ENCODE measurements around the gene ALDH8A1.

The ALDH8A1 gene

GRCh38 chr6:134949927-134950326 is at the start of gene ALDH8A1:
Gene ALDH8A1 (minus strand): TSS chr6:134950101. CDS start chr6:134950053, 48 bp downstream.
- no peak for DNase-seq

- no peak for DNase-seq
Observed at GRCh38 chr6:134999107-134999506, 49.2 kb upstream of the ALDH8A1 start.

- no peak for DNase-seq
Observed at GRCh38 chr6:134997133-134997995, 47.5 kb upstream of the ALDH8A1 start.

GRCh38 chr6:134995536-134995935 is 45.6 kb upstream of the ALDH8A1 start:
- no peak for DNase-seq

- no peak for DNase-seq
Observed at GRCh38 chr6:134994431-134994830, 44.5 kb upstream of the ALDH8A1 start.

GRCh38 chr6:134992155-134992554 is 42.3 kb upstream of the ALDH8A1 start:
- no peak for DNase-seq

- DNase-seq = no peak
Observed at GRCh38 chr6:134990262-134990661, 40.4 kb upstream of the ALDH8A1 start.

- DNase-seq = no peak
Observed at GRCh38 chr6:134984821-134985220, 34.9 kb upstream of the ALDH8A1 start.

- DNase-seq = peak; percentile 52
Observed at GRCh38 chr6:134983823-134984222, 33.9 kb upstream of the ALDH8A1 start.

GRCh38 chr6:134982161-134982560 is 32.3 kb upstream of the ALDH8A1 start:
- peak; percentile 72 for DNase-seq

- peak; percentile 72 for DNase-seq
Observed at GRCh38 chr6:134980846-134981245, 30.9 kb upstream of the ALDH8A1 start.

GRCh38 chr6:134979142-134979541 is 29.2 kb upstream of the ALDH8A1 start:
- DNase-seq = peak; percentile 94

- no peak for DNase-seq
Observed at GRCh38 chr6:134974370-134974769, 24.5 kb upstream of the ALDH8A1 start.

GRCh38 chr6:134967711-134968110 is 17.8 kb upstream of the ALDH8A1 start:
- no peak for DNase-seq

GRCh38 chr6:134964451-134965203 is 14.7 kb upstream of the ALDH8A1 start:
- DNase-seq = no peak

- no peak for DNase-seq
Observed at GRCh38 chr6:134962421-134962820, 12.5 kb upstream of the ALDH8A1 start.

GRCh38 chr6:134961366-134961765 is 11.5 kb upstream of the ALDH8A1 start:
- peak; percentile 28 for DNase-seq

- DNase-seq = no peak
Observed at GRCh38 chr6:134959603-134960002, 9.7 kb upstream of the ALDH8A1 start.

GRCh38 chr6:134956676-134957075 is 6.8 kb upstream of the ALDH8A1 start:
- no peak for DNase-seq

- DNase-seq = no peak
Observed at GRCh38 chr6:134956032-134956431, 6.1 kb upstream of the ALDH8A1 start.

GRCh38 chr6:134954272-134955000 is 4.5 kb upstream of the ALDH8A1 start:
- no peak for DNase-seq

- no peak for DNase-seq
Observed at GRCh38 chr6:134951494-134952263, 1.8 kb upstream of the ALDH8A1 start.

- DNase-seq = no peak
Observed at GRCh38 chr6:134950482-134950881, 581 bp upstream of the ALDH8A1 start.
